ENCODE results near the gene NACC1. TPM values are rescaled to one million over a fixed set of nuclear protein-coding genes. Genes with fewer than 3 reads are reported as not detected.

Gene NACC1
- total and polyA plus RNA-seq, 12 donors: 12.4 to 67.0 (median 40.1) TPM

DNA sequence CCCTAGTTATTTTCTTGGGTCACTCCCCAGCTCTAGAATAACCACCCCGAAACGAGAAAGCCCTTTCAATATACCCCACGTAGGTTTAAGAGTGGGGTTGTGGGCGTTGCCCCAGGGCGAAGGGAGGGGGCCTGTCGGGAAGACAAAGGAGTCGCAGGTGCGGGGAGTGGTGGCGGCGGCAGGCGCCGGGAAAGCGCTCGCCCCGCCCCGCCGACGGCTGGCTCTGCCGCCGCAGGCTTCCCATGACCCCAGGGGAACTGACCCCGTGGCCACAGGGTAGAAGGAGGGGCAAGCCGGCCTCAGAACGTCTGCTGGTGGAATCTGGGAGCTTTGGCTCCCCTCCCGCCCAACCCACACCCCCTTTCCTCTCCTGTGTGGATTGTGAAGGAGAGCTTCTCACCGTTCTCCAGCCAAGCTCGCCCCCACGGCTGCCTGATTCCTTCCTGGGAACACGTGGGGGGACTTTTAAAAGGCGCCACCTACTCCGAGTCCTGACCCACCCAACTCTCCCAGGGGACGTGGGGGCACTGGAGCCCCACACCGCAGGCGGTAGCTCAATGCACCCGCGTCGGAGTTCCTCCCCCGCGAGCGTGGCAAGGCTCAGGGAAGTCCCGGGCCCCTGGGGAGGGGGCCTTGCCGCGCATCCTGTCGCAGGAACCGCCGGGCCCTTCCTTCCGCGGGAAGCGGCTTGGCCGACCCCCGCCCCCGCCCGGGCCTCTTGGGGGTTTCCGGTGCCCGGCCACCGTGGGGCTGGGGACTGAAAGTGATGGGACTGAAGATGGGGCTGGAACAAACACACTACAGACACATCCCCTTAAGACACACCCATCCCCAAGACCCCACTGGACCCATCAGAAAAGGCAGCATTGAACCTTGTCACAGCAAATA is 37.7 kb downstream of the NACC1 start:
- H3K4me1 ChIP-seq (replicated peaks in 1 of 2): peaks cover 11 to 28% of the 10 kb centered on the region in 2 donors
- intact Hi-C loops (cut with DNase I): no loop called here

DNA sequence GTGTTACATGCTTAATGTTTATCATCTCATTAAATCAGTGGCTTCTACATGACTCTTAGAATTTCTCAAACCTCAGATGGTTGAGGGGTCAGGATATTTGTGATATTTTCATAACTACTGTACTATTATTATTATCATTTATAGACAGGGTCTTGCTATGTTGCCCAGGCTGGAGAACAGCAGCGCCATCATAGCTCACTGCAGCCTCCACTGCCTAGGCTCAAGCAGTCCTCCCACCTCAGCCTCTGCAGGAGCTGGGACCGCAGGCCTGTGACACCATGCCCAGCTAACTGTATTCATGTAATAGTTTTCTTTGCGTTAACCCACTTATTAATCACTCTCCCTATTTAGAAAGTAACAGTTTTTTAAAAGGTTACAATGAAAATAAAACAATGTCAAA is 41.6 kb downstream of the NACC1 start:
- no peak overlapping the region for H3K4me3 ChIP-seq
- no peak for DNase-seq
- peak overlapping the region in 1 of 5 donors; percentile 69 for H3K27ac ChIP-seq
- H3K36me3 ChIP-seq (replicated peaks in 1 of 2): no peaks in the 10 kb centered on the region
- no peaks in the 10 kb centered on the region for H3K9me3 ChIP-seq (replicated peaks in 1 of 3)
- H3K4me1 ChIP-seq (replicated peaks in 1 of 2): peaks cover 28 to 55% of the 10 kb centered on the region in 2 donors
- 91 to 93% (median 92%) methylated on average over 3 of the region's 3 CpGs for WGBS, 4 donors
- TF ChIP-seq POLR2A (IDR thresholded peaks at IDR 0.05): no peak
- TF ChIP-seq, protein P1, sequence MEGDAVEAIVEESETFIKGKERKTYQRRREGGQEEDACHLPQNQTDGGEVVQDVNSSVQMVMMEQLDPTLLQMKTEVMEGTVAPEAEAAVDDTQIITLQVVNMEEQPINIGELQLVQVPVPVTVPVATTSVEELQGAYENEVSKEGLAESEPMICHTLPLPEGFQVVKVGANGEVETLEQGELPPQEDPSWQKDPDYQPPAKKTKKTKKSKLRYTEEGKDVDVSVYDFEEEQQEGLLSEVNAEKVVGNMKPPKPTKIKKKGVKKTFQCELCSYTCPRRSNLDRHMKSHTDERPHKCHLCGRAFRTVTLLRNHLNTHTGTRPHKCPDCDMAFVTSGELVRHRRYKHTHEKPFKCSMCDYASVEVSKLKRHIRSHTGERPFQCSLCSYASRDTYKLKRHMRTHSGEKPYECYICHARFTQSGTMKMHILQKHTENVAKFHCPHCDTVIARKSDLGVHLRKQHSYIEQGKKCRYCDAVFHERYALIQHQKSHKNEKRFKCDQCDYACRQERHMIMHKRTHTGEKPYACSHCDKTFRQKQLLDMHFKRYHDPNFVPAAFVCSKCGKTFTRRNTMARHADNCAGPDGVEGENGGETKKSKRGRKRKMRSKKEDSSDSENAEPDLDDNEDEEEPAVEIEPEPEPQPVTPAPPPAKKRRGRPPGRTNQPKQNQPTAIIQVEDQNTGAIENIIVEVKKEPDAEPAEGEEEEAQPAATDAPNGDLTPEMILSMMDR (IDR thresholded peaks at IDR 0.05): no peak
- intact Hi-C loops (cut with DNase I): no loop called here
- no peaks in the 10 kb centered on the region for H3K27me3 ChIP-seq

More for the DNA sequence above, 37.7 kb downstream of the NACC1 start:
- peak overlapping the region; percentile 97 to 99 (median 98) for H3K27ac ChIP-seq
- WGBS, 4 donors: 2 to 17% (median 9%) methylated on average over 15 to 55 of the region's 55 CpGs
- TF ChIP-seq, protein P1 (IDR thresholded peaks at IDR 0.05): no peak
- TF ChIP-seq POLR2A (IDR thresholded peaks at IDR 0.05): peak in 1 of 2 donors; percentile 41
- H3K9me3 ChIP-seq (replicated peaks in 1 of 3): no peaks in the 10 kb centered on the region
- no peaks in the 10 kb centered on the region for H3K36me3 ChIP-seq (replicated peaks in 1 of 2)
- H3K4me3 ChIP-seq: peak overlapping the region in 2 of 4 donors; percentile 19 to 88
- H3K27me3 ChIP-seq: no peaks in the 10 kb centered on the region
- DNase-seq: peak; percentile 79 to 93 (median 88)

DNA sequence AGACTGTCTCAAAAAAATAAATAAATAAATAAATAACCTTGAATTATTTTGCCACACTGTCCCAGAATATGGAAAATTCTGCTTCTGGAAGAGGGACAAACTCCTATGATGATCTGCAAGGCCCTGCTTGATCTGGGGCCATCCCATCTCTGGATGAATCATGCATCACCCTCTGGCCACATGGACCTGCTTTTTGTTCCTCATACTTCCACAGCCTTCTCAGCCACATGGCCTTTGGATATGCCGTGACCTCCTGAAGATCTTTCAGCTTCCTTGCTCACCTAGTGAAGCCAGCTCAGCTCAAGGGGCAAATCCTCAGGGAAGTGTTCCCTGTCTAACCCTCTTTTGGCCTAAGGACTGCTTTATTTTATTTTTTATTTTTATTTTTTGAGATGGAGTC is 42.5 kb downstream of the NACC1 start:
- Histone ChIP-seq H3K4me1 (replicated peaks in 1 of 2) (peaks cover 21 to 48% of the 10 kb centered on the region in 2 donors), H3K27ac (peak overlapping the region in 3 of 5 donors; percentile 11 to 79 (median 27)), H3K27me3 (no peaks in the 10 kb centered on the region), H3K9me3 (replicated peaks in 1 of 3) (no peaks in the 10 kb centered on the region), H3K4me3 (no peak overlapping the region), H3K36me3 (replicated peaks in 1 of 2) (no peaks in the 10 kb centered on the region)
- DNase-seq: peak; percentile 54 to 79 (median 71)
- no peak for TF ChIP-seq POLR2A (IDR thresholded peaks at IDR 0.05)
- TF ChIP-seq, protein P1 (IDR thresholded peaks at IDR 0.05): no peak
- 34 to 63% (median 49%) methylated on average over 1 of the region's 1 CpG for WGBS, 4 donors
- intact Hi-C loops (cut with DNase I): no loop called here

DNA sequence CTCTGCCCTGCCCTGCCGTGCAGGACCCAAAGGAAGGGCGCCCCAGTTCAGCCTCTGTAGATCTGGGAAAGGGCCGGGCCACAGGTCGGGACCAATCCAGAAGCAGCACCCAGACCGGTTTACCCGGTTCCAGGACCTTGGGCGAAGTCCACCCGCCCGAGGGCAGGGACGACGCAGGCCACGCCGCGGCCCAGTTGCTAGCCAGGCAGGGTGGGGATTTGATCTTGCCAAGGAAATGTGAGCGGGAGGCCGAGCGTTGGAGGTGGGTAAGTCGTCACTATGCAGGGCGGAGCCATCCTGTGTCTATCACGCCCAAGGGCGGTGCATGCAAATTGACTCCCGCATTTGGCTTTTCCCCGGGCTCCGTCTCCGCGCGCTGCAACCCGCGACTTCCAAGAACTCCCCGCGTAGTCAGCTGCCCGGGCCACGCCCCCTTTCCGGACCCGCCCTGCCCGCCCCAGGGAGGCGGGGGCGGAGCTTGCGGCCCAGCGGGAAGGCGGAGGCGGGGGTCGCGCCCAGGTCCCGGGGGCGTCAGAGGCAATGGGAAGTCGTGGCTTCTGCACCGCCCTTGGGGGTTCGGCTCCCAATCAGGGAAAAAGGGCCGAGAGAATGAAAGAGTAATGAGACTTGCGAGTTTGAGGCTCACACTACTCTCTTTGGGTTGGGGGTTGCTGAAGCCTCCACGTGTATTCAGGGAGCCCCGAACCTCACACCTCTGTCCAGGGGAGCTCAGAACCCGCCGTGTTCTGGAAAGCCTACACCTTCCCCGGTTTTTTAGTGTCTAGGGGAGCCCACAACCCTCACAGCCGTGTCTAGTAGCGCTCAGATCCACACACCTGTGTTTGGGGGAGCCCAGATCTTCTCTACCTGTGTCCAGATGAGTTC is 44.9 kb downstream of the NACC1 start:
- Histone ChIP-seq H3K27me3 (no peaks in the 10 kb centered on the region), H3K27ac (peak overlapping the region; percentile 40 to 93 (median 72)), H3K4me1 (replicated peaks in 1 of 2) (peaks cover 16 to 38% of the 10 kb centered on the region in 2 donors), H3K36me3 (replicated peaks in 1 of 2) (no peaks in the 10 kb centered on the region), H3K9me3 (replicated peaks in 1 of 3) (no peaks in the 10 kb centered on the region), H3K4me3 (peak overlapping the region in 2 of 4 donors; percentile 14 to 31)
- intact Hi-C loops (cut with DNase I): no loop called here
- TF ChIP-seq, protein P1 (IDR thresholded peaks at IDR 0.05): no peak
- TF ChIP-seq POLR2A (IDR thresholded peaks at IDR 0.05): peak in 1 of 2 donors; percentile 71
- WGBS, 4 donors: 3 to 11% (median 6%) methylated on average over 22 to 58 of the region's 58 CpGs
- DNase-seq: peak; percentile 96 to 99 (median 98)

Data from adrenal gland (tissue), 12 donors.